Thymus (tissue), 11 donors: ENCODE data around the gene ESRRB. TPM values are rescaled to one million over a fixed set of nuclear protein-coding genes. Genes with fewer than 3 reads are reported as not detected.

Experiments
- DNase-seq, 9 donors: peaks; one replicate each; pipeline ENCODE4 v3.0.0-alpha.2; 2013; ENCODE audit warnings: low spot score in 9 of 9, low read depth in 6 of 9, missing footprints in 1 of 9
- H3K27ac ChIP-seq, 2 donors: one replicate each; pipeline ENCODE4 v1.5.1; 2013; ENCODE audit warnings: control low read depth in 1 of 2, low read depth in 1 of 2, low read length in 1 of 2, mild to moderate bottlenecking in 1 of 2, moderate library complexity in 1 of 2
- H3K27me3 ChIP-seq, 2 donors: one replicate each; pipeline ENCODE4 v1.5.1; 2013; ENCODE audit warnings: low read length in 1 of 2; ENCODE audit not compliant: control insufficient read depth in 2 of 2, insufficient read depth in 1 of 2
- H3K36me3 ChIP-seq, 2 donors: one replicate each; pipeline ENCODE4 v1.5.1; 2013; ENCODE audit warnings: low read length in 1 of 2, mild to moderate bottlenecking in 1 of 2, moderate library complexity in 1 of 2; ENCODE audit not compliant: control insufficient read depth in 2 of 2, insufficient read depth in 2 of 2
- H3K4me1 ChIP-seq, 2 donors: one replicate each; pipeline ENCODE4 v1.5.1; 2013; ENCODE audit warnings: low read length in 2 of 2; ENCODE audit not compliant: control insufficient read depth in 2 of 2, insufficient read depth in 2 of 2
- H3K4me3 ChIP-seq, 2 donors: one replicate each; pipeline ENCODE4 v1.5.1; 2013; ENCODE audit warnings: low read length in 2 of 2, control low read depth in 1 of 2, mild to moderate bottlenecking in 1 of 2
- H3K9me3 ChIP-seq, 2 donors: one replicate each; pipeline ENCODE4 v1.5.1; 2013; ENCODE audit warnings: low read length in 1 of 2, mild to moderate bottlenecking in 1 of 2; ENCODE audit not compliant: control insufficient read depth in 2 of 2, insufficient read depth in 1 of 2
- WGBS: extraction: QIAGEN DNeasy Blood & Tissue Kit; methylation state at CpG from one replicate; pipeline ENCODE4 v1.1.7; 2013; 5-methylcytosine and 5-hydroxymethylcytosine counted together
- polyA plus RNA-seq: library from polyadenylated mRNA; stranded (reverse); fragments of 200-250 nt; gene quantifications from one replicate; pipeline ENCODE4 v1.2.3, GENCODE V29; 2013
- total RNA-seq: library from RNA; stranded (reverse); fragments of 120-200 nt; gene quantifications from one replicate; pipeline ENCODE4 v1.2.4, GENCODE V29; 2013
- donor health status: healthy.

The ESRRB gene
- total and polyA plus RNA-seq, 2 donors: 0.47 to 0.66 TPM

- no peaks in the 10 kb centered on the region for H3K4me1 ChIP-seq
- no peak overlapping the region for H3K27ac ChIP-seq
- DNase-seq: no peak
- WGBS: 88% methylated on average over 9 of the region's 9 CpGs
- H3K27me3 ChIP-seq: no peaks in the 10 kb centered on the region
- no peaks in the 10 kb centered on the region for H3K9me3 ChIP-seq
- no peak overlapping the region for H3K4me3 ChIP-seq
- no peaks in the 10 kb centered on the region for H3K36me3 ChIP-seq
These were observed 89.7 kb downstream of the ESRRB start for GRCh38 chr14:76465664-76466063.

GRCh38 chr14:76467711-76468155, 91.8 kb downstream of the ESRRB start:
- WGBS: 92% methylated on average over 8 of the region's 8 CpGs
- Histone ChIP-seq H3K36me3 (no peaks in the 10 kb centered on the region), H3K4me3 (no peak overlapping the region), H3K4me1 (no peaks in the 10 kb centered on the region), H3K9me3 (no peaks in the 10 kb centered on the region), H3K27me3 (no peaks in the 10 kb centered on the region), H3K27ac (no peak overlapping the region)
- peak in 1 of 9 donors; percentile 12 for DNase-seq

- Histone ChIP-seq H3K27ac (no peak overlapping the region), H3K36me3 (no peaks in the 10 kb centered on the region), H3K4me3 (no peak overlapping the region), H3K9me3 (no peaks in the 10 kb centered on the region), H3K27me3 (peaks cover 0 to 9% of the 10 kb centered on the region in 2 donors), H3K4me1 (no peaks in the 10 kb centered on the region)
- DNase-seq: no peak
- 91% methylated on average over 5 of the region's 5 CpGs for WGBS
These were observed 96.3 kb downstream of the ESRRB start for GRCh38 chr14:76472199-76472723.

- H3K9me3 ChIP-seq: no peaks in the 10 kb centered on the region
- no peak overlapping the region for H3K27ac ChIP-seq
- H3K27me3 ChIP-seq: peaks cover 0 to 9% of the 10 kb centered on the region in 2 donors
- no peaks in the 10 kb centered on the region for H3K4me1 ChIP-seq
- WGBS: 59% methylated on average over 17 of the region's 17 CpGs
- H3K36me3 ChIP-seq: no peaks in the 10 kb centered on the region
- peak in 1 of 9 donors; percentile 12 for DNase-seq
- no peak overlapping the region for H3K4me3 ChIP-seq
These were observed 97.7 kb downstream of the ESRRB start for GRCh38 chr14:76473481-76474263.

- Histone ChIP-seq H3K27me3 (no peaks in the 10 kb centered on the region), H3K4me3 (no peak overlapping the region), H3K9me3 (no peaks in the 10 kb centered on the region), H3K36me3 (no peaks in the 10 kb centered on the region), H3K4me1 (no peaks in the 10 kb centered on the region), H3K27ac (no peak overlapping the region)
- 54% methylated on average over 1 of the region's 1 CpG for WGBS
- no peak for DNase-seq
These were observed 104.5 kb downstream of the ESRRB start for GRCh38 chr14:76480426-76480825.

- Histone ChIP-seq H3K4me1 (peaks cover 0 to 5% of the 10 kb centered on the region in 2 donors), H3K4me3 (no peak overlapping the region), H3K27me3 (no peaks in the 10 kb centered on the region), H3K36me3 (no peaks in the 10 kb centered on the region), H3K9me3 (no peaks in the 10 kb centered on the region), H3K27ac (no peak overlapping the region)
- no peak for DNase-seq
- 57% methylated on average over 5 of the region's 5 CpGs for WGBS
These were observed 108.4 kb downstream of the ESRRB start for GRCh38 chr14:76484355-76484754.

GRCh38 chr14:76486251-76486743, 110.4 kb downstream of the ESRRB start:
- Histone ChIP-seq H3K27me3 (no peaks in the 10 kb centered on the region), H3K36me3 (no peaks in the 10 kb centered on the region), H3K9me3 (no peaks in the 10 kb centered on the region), H3K27ac (no peak overlapping the region), H3K4me1 (peaks cover 0 to 9% of the 10 kb centered on the region in 2 donors), H3K4me3 (no peak overlapping the region)
- 78% methylated on average over 7 of the region's 7 CpGs for WGBS
- DNase-seq: peak in 1 of 9 donors; percentile 16

- H3K27me3 ChIP-seq: no peaks in the 10 kb centered on the region
- H3K4me3 ChIP-seq: no peak overlapping the region
- H3K9me3 ChIP-seq: no peaks in the 10 kb centered on the region
- H3K4me1 ChIP-seq: peaks cover 0 to 9% of the 10 kb centered on the region in 2 donors
- H3K27ac ChIP-seq: no peak overlapping the region
- no peak for DNase-seq
- WGBS: 92% methylated on average over 4 of the region's 4 CpGs
- no peaks in the 10 kb centered on the region for H3K36me3 ChIP-seq
These were observed 112.6 kb downstream of the ESRRB start for GRCh38 chr14:76488551-76488950.

GRCh38 chr14:76489667-76490066, 113.7 kb downstream of the ESRRB start:
- DNase-seq: no peak
- no peaks in the 10 kb centered on the region for H3K36me3 ChIP-seq
- H3K4me1 ChIP-seq: peaks cover 0 to 9% of the 10 kb centered on the region in 2 donors
- H3K27ac ChIP-seq: no peak overlapping the region
- no peaks in the 10 kb centered on the region for H3K9me3 ChIP-seq
- 97% methylated on average over 3 of the region's 3 CpGs for WGBS
- H3K4me3 ChIP-seq: no peak overlapping the region
- H3K27me3 ChIP-seq: no peaks in the 10 kb centered on the region
